KBM-7 (cell line): ENCODE results near the gene ZNF304.

Experiments used
- DNase-seq: peaks from one replicate; pipeline ENCODE4 v3.0.0-alpha.2; 2015
- in situ Hi-C: fragments of 300-500 bp; cut with MboI; formaldehyde crosslinking; loops from 2 replicates; pipeline ENCODE4 v1.14.3; 2020; ENCODE audit warnings: low sequenced_read_pairs, low pct_unique_long_range_greater_than_20kb, mixed read lengths

ZNF304 gene

DNA sequence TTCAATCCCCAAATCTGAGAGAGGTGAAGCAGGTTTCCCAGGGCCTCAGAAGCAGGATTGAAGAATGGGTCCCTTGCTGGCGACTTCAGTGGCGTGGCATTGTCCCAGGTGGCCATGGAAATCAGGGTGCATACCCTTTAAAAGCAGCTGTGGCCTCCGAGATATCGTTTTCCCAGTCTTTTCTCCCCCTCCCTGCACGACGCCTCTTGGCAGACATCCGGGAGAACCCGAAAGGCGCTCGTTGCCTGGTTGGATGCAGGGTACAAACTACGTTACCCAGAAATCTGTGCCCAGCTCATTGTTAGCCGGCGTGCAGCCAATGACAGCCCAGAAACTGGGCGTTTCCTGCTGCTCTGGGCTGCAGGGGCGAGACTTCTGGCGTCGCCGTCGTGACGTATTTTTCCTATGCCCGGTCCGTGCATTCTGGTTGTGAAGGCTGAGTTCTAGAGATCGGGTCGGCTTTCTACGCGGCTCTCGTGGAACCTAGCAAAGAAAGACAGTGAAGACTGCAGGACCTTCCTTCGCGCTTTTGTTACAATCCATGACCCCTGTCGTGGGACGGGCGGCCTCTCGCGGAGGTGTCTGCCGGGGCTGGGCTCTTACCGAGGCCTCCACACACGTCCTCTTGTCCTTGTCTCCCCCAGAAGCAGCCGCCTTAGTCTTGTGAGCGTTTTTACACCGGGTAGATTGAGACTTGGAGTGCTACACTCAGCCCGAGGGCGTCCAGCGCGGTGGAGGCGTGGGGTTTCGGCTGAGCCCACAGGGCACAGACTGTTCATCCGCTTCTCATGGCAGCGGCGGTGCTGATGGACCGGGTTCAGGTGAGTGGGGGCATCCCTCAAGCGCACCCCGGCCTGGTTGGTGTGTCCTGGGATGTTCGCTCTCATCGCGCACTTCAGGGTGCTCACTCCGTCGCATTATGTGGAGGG lies at the start of gene ZNF304:
Gene ZNF304, plus strand, starts transcription at position 395 of the 929 bp plus-strand sequence. Its CDS starts 394 bp downstream, at position 789.
- in situ Hi-C loops: no loop called here
- DNase-seq: peak; percentile 92

DNA sequence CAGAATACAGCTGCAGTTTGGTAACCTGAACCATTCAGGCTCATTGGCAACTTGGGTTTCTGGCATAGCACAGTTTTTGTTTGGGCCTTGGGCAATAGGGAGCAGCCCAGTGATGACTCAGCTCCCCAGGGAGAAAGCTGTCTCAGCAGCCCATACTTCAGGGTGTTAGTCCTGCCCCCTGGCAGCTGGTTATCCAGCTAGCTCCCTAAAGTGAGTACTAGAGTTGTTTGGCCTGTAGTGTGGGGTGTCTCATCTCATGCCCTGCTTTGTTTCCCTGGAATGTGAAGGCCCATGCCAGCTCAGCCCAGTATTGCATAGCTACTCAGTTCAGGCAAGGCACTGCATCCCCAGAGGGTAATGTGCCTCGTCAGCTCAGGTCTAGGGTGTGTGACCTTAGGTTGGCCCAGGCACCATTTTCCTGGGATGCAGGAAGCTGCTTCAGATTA lies 49.0 kb upstream of the ZNF304 start:
- DNase-seq: no peak
- in situ Hi-C loops: no loop called here

DNA sequence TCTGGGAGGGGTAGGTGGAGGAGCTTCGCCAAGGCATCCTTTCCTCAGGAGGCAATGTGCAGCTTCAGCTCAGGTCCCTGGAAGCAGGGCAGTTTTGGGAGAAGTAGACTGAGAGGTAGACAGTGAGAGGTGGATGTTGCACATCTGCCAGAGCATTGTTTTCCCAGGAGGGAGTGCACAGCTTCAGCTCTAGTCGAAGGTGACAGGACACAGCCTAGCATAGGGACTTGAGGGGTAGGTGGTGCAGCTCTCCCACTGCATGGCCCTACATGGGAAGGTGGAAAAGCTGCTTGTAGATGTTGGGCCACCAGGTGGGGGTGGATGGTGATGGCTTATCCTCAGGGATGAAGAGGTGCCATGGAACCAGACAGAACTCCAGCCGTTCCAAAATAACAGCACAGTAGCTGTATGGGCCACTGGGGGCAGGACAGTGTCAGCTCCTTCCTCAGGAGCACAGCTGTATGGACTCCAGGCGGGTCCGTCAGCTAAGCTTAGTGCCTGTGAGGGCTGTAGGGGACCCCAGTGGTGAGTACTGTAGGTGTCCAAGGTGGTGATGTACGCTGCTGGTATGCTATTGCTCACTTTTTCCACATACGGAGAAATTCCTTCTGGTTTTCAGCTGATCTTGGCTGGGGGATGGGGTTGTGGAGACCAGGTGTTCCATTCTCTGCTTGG lies 48.2 kb upstream of the ZNF304 start:
- no peak for DNase-seq
- in situ Hi-C loops: no loop called here

DNA sequence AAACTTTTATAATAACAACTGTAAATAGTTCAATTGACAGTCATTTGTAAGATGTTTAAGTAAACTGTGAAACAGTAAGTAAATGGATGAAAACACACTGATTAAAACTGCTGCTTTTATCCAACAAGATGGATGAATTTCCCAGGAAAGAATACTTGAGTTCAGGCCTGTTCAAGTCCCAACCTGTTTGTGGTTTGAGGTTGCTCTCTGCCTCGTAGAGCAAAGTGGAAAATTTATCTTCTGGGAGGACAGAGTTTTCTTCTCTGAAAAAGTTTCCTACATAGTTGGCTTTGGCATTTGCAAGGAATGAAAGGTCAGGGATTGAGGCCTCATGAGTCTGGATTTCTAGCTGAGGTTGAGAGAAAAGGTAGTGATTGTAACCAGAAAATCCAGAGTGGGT lies 46.0 kb upstream of the ZNF304 start:
- in situ Hi-C loops: no loop called here
- no peak for DNase-seq

DNA sequence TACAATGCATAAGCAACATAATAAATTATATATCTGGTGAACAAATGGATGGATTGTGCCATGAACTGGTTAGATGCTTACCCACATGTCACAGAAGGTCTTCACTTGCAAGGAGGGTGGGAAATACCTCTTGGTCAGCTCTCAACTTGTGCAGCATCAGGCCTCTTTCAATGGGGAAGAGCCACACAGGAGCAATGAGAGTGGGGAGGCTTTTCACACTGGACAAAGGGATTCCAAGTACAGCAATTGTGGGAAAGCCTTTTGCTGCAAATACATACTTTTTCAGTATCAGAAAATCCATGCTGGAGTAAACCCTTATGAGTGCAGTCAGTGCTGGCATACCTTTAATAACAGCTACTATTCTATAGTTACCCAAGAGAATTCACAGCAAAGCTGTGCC lies 42.6 kb upstream of the ZNF304 start:
- DNase-seq: no peak
- in situ Hi-C loops: no loop called here

DNA sequence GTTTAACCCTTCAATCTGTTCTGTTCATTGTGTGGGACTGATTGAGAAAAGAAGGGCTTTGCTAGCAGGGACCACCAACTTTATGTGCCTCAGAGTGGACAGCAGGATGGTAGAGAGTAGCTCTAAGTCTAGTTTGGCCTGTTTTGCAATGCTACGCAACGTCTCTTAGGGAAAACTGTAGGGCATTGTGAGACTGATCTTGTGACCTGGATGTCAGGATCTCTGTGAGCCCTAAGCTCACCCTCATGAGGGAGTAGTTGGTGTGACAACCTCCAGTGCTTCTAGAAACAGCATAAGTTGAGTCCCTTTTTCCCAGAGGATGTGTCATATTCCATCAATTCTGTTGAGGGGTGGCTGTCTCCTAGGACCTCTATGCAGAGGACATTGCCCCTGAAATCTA lies 40.3 kb upstream of the ZNF304 start:
- no peak for DNase-seq
- in situ Hi-C loops: no loop called here

DNA sequence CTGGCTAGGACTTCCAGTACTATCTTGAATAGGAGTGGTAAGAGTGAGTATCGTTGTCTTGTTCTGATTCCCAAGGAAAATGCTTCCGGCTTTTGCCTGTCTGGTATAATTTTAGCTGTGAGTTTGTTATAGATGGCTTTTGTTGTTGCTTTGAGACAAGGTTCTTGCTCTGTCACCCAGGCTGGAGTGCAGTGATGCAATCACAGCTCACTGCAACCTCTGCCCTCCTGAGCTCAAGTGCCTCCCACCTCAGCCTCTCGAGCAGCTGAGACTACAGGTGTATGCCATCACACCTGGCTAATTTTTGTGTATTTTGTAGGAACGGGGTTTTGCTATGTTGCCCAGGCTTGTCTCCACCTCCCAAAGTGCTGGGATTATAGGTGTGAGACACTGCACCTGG lies 36.9 kb upstream of the ZNF304 start:
- in situ Hi-C loops: no loop called here
- DNase-seq: no peak

DNA sequence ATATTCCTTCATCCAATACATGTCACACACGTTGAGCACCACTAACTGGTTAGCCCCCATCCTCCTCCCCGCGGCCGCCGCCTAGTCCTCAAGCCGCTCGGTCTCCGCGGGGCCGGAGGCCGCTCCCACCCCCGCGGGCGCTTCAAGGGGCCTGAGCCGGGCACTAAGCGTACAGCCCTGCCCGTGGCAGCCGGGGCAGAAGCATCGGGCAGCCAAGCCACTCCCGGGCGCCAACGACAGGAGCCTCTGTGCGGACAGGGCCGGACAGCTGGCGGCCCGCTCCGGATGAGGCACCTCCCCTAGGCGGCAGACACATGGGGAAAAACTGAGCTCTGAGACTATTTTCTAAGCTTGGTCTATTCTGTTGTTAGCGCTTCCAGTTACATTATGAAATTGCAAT lies 33.6 kb upstream of the ZNF304 start:
- no peak for DNase-seq
- in situ Hi-C loops: no loop called here

DNA sequence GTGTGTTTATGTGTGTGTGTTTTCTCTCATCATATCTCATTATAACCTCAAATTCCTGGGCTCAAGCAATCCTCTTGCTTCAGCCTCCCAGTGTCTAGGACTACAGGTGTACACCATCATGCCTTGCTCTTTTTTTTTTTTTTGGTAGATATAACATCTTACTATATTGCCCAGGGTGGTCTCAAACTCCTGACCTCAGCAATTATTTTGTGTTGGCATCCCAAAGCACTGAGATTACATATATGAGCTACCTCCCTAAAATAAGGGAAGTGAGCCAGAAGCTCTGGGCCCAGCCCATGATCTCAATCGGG lies 31.2 kb upstream of the ZNF304 start:
- DNase-seq: no peak
- in situ Hi-C loops: no loop called here

DNA sequence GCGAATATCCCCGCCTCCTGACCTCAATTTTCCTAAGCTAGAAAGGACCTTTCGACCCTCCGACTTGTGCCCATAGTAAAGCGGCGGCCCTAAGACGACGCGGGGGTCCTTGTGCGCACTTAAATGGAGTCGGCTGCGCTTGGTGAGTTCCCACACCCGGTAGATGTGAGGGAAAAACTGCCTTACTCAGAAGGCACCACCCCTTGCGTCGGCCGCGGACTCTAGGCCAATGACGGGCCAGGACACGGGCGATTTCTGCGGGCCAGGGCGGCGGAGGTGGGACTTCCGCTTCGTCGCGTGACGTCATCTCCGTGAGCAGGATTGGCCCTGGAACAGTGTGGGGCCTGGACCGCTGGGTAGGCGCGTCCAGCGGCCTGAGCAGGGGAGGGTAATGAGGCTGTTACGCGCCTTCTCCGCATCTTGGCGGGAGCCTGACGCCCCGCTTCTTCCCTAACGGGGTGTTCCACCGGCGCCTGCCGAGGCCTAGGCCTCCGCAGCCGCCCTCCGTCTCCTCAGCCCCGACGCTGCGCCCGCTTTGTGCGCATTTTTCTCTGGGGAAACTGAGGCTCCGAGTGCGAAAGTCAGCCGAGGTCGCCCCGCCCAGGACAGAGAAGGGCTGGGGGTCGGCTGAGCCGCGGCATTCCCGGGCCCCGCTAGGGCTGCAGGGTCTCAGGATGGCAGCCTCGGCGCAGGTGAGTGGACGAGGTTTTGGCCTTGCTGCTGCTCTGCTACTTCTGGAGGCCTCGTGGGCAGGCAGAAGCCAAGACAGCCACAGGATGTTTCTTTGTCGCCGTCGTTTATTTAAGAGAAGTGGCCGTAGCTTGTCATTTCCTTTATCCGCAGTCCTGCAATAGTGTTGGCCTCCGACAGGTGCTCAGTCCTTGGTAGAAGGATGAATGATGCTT lies 30.6 kb upstream of the ZNF304 start, which contains the start of gene ZNF543:
Gene ZNF543, plus strand, starts transcription at position 293 of the 905 bp plus-strand sequence. Its CDS starts 382 bp downstream, at position 675.
- in situ Hi-C loops: no loop called here
- DNase-seq: peak; percentile 96

DNA sequence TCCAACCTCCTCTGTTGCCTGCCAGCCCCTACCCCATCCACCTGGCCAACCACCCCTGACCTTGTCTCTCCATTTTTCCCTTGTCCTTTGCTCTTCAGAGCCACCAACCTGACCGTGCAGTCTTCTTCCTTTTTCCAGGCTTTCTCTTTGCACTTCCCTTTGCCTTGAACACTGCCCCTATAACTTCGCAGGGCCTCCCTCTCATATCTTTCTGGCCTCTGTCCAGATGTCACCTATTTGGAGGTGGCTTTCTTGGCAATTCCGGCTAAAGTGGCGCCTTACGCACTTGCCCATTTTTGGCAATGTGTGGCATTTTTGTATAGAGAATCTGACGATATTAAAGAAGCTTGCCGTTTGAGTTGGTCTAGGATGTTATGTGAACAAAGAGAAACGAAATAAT lies 30.0 kb upstream of the ZNF304 start:
- no peak for DNase-seq
- in situ Hi-C loops: no loop called here

DNA sequence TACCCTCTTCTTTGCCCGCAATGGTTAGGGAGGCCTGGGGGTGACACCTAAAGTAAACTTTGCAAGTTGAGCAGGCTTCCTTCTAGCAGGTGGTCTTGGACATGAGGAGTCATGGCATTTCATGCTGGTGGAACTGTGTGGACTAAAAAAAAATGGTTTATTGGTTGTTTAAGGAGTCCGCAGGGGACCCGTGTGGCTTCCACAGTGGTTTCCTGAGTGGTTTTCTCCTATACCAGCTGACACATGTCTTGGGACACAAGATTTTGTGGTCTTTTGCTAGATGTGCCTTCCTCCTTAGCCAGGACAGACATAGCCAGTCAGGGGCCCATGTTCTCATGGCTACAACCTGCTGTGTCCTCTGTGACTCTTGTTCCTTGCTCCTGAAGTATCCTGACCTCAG lies 29.3 kb upstream of the ZNF304 start:
- in situ Hi-C loops: no loop called here
- DNase-seq: peak; percentile 28

DNA sequence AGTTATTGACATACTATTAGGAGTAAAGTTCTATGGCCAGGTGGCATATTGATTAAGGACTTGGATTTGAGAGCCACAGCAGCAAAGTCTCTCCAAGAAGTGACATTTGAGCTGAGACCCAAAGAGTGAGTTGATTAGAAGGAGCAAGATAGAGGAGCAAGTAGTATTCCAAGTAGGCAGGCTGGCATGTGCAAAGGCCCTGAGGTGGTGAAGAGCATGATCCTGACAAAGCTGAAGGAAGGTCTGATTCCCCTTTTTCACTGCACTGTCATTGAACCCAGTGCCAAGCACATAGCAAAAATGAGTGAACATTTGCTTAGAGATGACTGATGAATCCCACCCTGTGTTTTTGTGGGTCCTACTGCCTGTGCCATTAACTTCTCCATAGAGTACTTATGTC lies 26.1 kb upstream of the ZNF304 start:
- DNase-seq: no peak
- in situ Hi-C loops: no loop called here

DNA sequence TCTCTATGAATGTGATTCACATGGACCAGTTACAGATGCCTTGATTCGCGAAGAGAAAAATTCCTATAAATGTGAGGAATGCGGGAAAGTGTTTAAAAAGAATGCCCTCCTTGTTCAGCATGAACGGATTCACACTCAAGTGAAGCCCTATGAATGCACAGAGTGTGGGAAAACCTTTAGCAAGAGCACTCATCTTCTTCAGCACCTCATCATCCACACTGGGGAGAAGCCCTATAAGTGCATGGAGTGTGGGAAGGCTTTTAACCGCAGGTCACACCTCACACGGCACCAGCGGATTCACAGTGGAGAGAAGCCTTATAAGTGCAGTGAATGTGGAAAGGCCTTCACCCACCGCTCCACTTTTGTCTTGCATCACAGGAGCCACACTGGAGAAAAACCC lies 23.1 kb upstream of the ZNF304 start:
- DNase-seq: no peak
- in situ Hi-C loops: no loop called here

DNA sequence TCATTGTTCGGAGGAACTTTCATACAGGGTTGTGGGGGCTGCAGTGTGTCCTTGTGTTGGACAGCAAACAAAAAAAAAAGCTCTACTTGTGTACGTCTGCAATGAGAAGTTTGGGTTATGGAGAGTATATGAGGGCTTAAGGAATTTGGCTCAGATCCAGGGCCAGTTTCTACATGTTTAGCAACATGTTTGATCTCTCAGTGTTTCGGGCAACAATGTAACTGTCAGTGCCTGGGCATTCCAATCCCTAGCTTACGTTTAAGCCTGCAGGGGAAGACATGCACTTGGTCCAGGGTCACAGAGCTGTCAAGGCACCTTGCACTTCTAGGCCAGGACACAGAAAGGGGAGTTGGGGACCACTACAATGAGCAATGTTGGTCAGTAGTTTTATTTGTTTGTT lies 16.9 kb upstream of the ZNF304 start:
- in situ Hi-C loops: no loop called here
- no peak for DNase-seq

DNA sequence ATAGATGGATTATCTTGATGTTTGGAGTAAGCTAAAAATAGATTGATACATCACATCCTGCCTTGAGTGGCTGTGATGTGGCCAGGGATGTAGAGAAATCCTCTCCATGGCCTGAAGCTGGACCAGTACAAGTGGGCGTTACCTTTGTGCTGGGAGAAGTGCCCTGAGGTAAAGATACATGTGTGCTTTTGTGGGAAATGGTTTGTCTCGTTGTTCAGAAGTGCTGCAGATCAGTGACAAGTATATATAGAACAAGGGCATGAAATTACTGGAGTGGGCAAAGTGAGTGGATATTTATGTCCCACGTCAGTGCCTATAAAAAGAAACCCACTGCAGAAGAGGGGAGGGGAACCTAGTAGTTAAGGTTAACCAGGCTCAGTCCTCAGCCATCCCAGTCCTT lies 12.2 kb upstream of the ZNF304 start:
- in situ Hi-C loops: no loop called here

DNA sequence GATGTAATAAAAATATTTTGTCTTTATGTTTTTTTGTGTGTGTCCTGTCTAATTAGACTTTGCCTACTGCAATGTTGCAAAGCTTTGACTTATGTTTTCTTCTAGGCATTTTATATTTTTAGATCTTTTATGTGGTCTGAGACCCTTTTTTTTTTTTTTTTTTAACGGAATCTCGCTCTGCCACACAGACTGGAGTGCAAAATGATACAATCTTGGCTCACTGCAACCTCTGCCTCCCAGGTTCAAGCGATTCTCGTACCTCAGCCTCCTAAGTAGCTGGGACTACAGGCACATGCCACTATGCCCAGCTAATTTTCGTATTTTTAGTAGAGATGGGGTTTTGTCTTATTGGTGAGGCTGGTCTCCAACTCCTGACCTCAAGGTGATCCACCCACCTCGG lies 8.5 kb upstream of the ZNF304 start:
- in situ Hi-C loops: no loop called here
- DNase-seq: no peak

More for the DNA sequence above, 12.2 kb upstream of the ZNF304 start:
- no peak for DNase-seq

DNA sequence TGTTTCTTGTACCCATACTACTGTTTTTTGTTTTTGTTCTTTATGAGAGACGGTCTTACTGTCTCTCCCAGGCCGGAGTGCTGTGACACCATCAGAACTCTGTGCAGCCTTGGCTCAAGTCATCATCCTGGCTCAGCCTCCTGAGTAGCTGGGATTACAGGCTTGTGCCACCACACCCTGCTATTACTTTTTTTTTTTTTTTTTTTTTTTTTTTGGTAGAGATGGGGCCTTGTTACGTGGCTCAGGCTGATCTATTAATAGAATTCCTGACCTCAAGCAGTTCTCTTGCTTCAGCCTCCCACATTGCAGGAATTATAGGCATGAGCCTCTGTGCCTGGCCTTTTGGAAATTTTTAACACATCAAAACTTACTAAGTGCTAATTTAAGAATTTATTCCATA lies 2.9 kb upstream of the ZNF304 start:
- in situ Hi-C loops: no loop called here
- DNase-seq: no peak

DNA sequence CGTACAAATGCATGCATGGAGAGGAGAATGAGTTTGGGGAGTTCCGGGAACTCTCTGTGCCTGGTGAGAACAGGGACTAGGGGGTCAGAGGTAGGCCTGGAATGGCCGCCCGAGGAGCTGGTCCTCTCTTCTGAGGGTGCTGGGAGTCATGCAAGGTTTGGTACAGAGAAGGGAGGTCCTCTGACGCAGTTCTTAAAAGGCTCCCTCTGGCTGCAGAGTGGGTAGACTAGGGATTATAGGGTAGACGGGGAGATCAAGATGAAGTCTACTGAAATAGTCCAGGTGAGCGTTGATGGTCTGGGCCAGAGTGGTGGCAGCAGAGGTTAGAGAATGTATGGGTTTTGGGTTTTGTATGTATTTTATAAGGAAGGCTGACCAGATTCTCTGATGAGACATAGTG lies 796 bp downstream of the ZNF304 start:
- in situ Hi-C loops: no loop called here
- no peak for DNase-seq

DNA sequence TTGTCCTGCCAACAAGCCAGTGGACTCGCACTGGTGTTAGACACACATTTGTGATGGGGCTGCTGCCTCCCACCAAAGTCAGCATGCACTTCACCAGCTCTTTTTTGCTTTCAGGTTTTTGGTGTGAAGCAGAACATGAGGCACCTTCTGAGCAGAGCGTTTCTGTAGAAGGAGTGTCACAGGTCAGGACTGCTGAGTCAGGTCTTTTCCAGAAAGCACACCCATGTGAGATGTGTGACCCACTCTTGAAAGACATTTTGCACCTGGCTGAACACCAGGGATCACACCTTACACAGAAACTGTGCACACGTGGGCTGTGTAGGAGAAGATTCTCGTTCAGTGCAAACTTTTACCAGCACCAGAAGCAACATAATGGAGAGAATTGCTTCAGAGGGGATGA lies 4.8 kb downstream of the ZNF304 start:
- in situ Hi-C loops: no loop called here
- no peak for DNase-seq
